RWPE2 (cell line): Measurements from ENCODE around the gene DUSP28.

Experiments used
- ATAC-seq: fragments of 200-7000 bp; cut with Tn5 transposase; 3 replicates; pipeline ENCODE4 v1.9.1; 2021; ENCODE audit warnings: low read depth
- DNase-seq: peaks from one replicate; pipeline ENCODE4 v3.0.0-alpha.2; 2020; ENCODE audit warnings: low spot score
- H3K27ac ChIP-seq: fragments of 450-650 bp; 2 replicates; pipeline ENCODE4 v1.5.1; 2017; ENCODE audit warnings: mild to moderate bottlenecking; ENCODE audit not compliant: poor library complexity, severe bottlenecking
- H3K27me3 ChIP-seq: fragments of 250-450 bp; sonication (Bioruptor Pico); 2 replicates; pipeline ENCODE4 v1.5.1; 2021; ENCODE audit warnings: mild to moderate bottlenecking, moderate library complexity; ENCODE audit not compliant: insufficient read depth, poor library complexity, severe bottlenecking
- H3K36me3 ChIP-seq: fragments of 250-450 bp; sonication (Bioruptor Pico); 2 replicates; pipeline ENCODE4 v1.5.1; 2020; ENCODE audit warnings: low read depth, mild to moderate bottlenecking, moderate library complexity
- H3K4me1 ChIP-seq: fragments of 250-450 bp; sonication (Bioruptor Pico); 2 replicates; pipeline ENCODE4 v1.5.1; 2021; ENCODE audit warnings: mild to moderate bottlenecking, moderate library complexity; ENCODE audit not compliant: insufficient read depth, poor library complexity, severe bottlenecking
- H3K4me3 ChIP-seq: fragments of 250-450 bp; sonication (Bioruptor Pico); 2 replicates; pipeline ENCODE4 v1.5.1; 2021; ENCODE audit warnings: mild to moderate bottlenecking, moderate library complexity; ENCODE audit not compliant: severe bottlenecking
- H3K9me3 ChIP-seq: fragments of 250-450 bp; sonication (Bioruptor Pico); 2 replicates; pipeline ENCODE4 v1.5.1; 2021; ENCODE audit warnings: mild to moderate bottlenecking, moderate library complexity; ENCODE audit not compliant: severe bottlenecking
- CTCF ChIP-seq: fragments of 450-650 bp; IDR thresholded peaks from one replicate; pipeline ENCODE4 v1.5.1; 2017; ENCODE audit warnings: mild to moderate bottlenecking, moderate library complexity; ENCODE audit not compliant: poor library complexity, severe bottlenecking

DUSP28 gene

GRCh38 chr2:240556553-240557100, 3.5 kb upstream of the DUSP28 start:
- Histone ChIP-seq H3K27ac (no peak overlapping the region), H3K27me3 (no peaks in the 10 kb centered on the region), H3K4me1 (peaks cover 9% of the 10 kb centered on the region), H3K9me3 (no peaks in the 10 kb centered on the region), H3K4me3 (no peak overlapping the region), H3K36me3 (no peaks in the 10 kb centered on the region; the same call in 1 of the 2 replicates)
- TF ChIP-seq CTCF: peak; percentile 50
- no peak for ATAC-seq
- DNase-seq: no peak

GRCh38 chr2:240557101-240557751, 2.9 kb upstream of the DUSP28 start:
- H3K9me3 ChIP-seq: no peaks in the 10 kb centered on the region
- ATAC-seq: no peak
- no peaks in the 10 kb centered on the region for H3K36me3 ChIP-seq
- peak overlapping the region; percentile 25 for H3K4me3 ChIP-seq
- peaks cover 15% of the 10 kb centered on the region for H3K4me1 ChIP-seq
- DNase-seq: no peak
- TF ChIP-seq CTCF: peak; percentile 25
- H3K27ac ChIP-seq: no peak overlapping the region
- no peaks in the 10 kb centered on the region for H3K27me3 ChIP-seq

GRCh38 chr2:240557808-240558207, 2.3 kb upstream of the DUSP28 start, which contains the start of gene ANKMY1:
ANKMY1 (minus strand) TSS chr2:240557988; CDS start chr2:240557335, 653 bp downstream.
- Histone ChIP-seq H3K4me1 (peaks cover 16% of the 10 kb centered on the region), H3K36me3 (no peaks in the 10 kb centered on the region), H3K9me3 (no peaks in the 10 kb centered on the region), H3K4me3 (peak within 1 kb of the TSS; percentile 25), H3K27me3 (no peaks in the 10 kb centered on the region), H3K27ac (no peak within 1 kb of the TSS)
- ATAC-seq (peak; percentile 66), DNase-seq (peak; percentile 80)
- TF ChIP-seq CTCF: no peak

GRCh38 chr2:240558236-240558761, 1.9 kb upstream of the DUSP28 start:
- TF ChIP-seq CTCF: no peak
- ATAC-seq (no peak), DNase-seq (no peak)
- Histone ChIP-seq H3K36me3 (no peaks in the 10 kb centered on the region), H3K4me3 (peak overlapping the region; percentile 25), H3K27ac (no peak overlapping the region), H3K4me1 (peaks cover 16% of the 10 kb centered on the region), H3K27me3 (no peaks in the 10 kb centered on the region), H3K9me3 (no peaks in the 10 kb centered on the region)

- Histone ChIP-seq H3K27ac (peak overlapping the region; percentile 79), H3K4me3 (no peak overlapping the region), H3K27me3 (no peaks in the 10 kb centered on the region), H3K36me3 (no peaks in the 10 kb centered on the region), H3K9me3 (no peaks in the 10 kb centered on the region), H3K4me1 (peaks cover 16% of the 10 kb centered on the region)
- TF ChIP-seq CTCF: no peak
- DNase-seq: no peak
- no peak for ATAC-seq
Measured at GRCh38 chr2:240559286-240559685, 871 bp upstream of the DUSP28 start.
